ENCODE data around the gene NF1. TPM values are rescaled to one million over a fixed set of nuclear protein-coding genes. Genes with fewer than 3 reads are reported as not detected.

The NF1 gene
- total and polyA plus RNA-seq, 2 donors (not counting 1 experiment from before 2014, with no cell fraction given): 10.8 to 27.7 TPM

- Histone ChIP-seq H3K4me1 (ENCODE audit: control insufficient read depth in 2 of 2, insufficient read depth in 2 of 2, low read length in 2 of 2) (peaks cover 16 to 17% of the 10 kb centered on the region in 2 donors), H3K27me3 (replicated peaks in 1 of 4; ENCODE audit: control extremely low read depth in 1 of 4, control insufficient read depth in 3 of 4, insufficient read depth in 4 of 4, low read length in 3 of 4) (peaks cover 0 to 49% (median 20%) of the 10 kb centered on the region in 4 experiments), H3K27ac (ENCODE audit: low read length in 2 of 2) (no peak overlapping the region), H3K4me3 (ENCODE audit: control extremely low read depth in 1 of 5, extremely low read depth in 1 of 5, insufficient read depth in 1 of 5, low read depth in 2 of 5, low read length in 4 of 5) (no peak overlapping the region), H4K20me1 (ENCODE audit: control insufficient read depth, insufficient read depth, low read length, poor library complexity, severe bottlenecking) (no peaks in the 10 kb centered on the region), H3K4me2 (replicated peaks; ENCODE audit: low read depth, low read length, poor library complexity, severe bottlenecking) (no peak overlapping the region), H3K36me3 (replicated peaks in 1 of 2; ENCODE audit: control extremely low read depth in 1 of 2, control insufficient read depth in 1 of 2, extremely low read depth in 1 of 2, insufficient read depth in 2 of 2, low read length in 1 of 2) (no peaks in the 10 kb centered on the region), H3K9ac (ENCODE audit: low read length) (no peak overlapping the region), H2AFZ (ENCODE audit: insufficient read depth, low read depth, low read length, poor library complexity, severe bottlenecking) (no peak overlapping the region), H3K9me3 (ENCODE audit: control extremely low read depth in 1 of 3, control insufficient read depth in 2 of 3, insufficient read depth in 1 of 3, low read length in 2 of 3) (peaks cover 0 to 18% (median 0%) of the 10 kb centered on the region in 3 donors), H3K79me2 (ENCODE audit: control insufficient read depth, insufficient read depth, low read length) (no peaks in the 10 kb centered on the region)
- peak overlapping the region; percentile 77 for H3K4me3 Mint-ChIP-seq
- intact Hi-C loops (cut with micrococcal nuclease): loop anchor here (1.0 kb wide), 1 partner anchor 135 kb away; no protein-coding TSS in a partner anchor
- peaks cover 47% of the 10 kb centered on the region for H3K27me3 Mint-ChIP-seq
- DNase-seq (no peak), ATAC-seq (ENCODE audit: low read depth) (no peak)
- 76% methylated on average over 22 of the region's 22 CpGs for WGBS (ENCODE audit: insufficient coverage)
- TF ChIP-seq EZH2 (IDR thresholded peaks at IDR 0.05; ENCODE audit: borderline replicate concordance, insufficient read depth, low read depth, low read length, poor library complexity, severe bottlenecking) (no peak), CTCF (IDR thresholded peaks at IDR 0.05) (peak; percentile 36)
- H3K4me1 Mint-ChIP-seq: peaks cover 15% of the 10 kb centered on the region
- ChIA-PET CTCF (interaction anchor here (0.7 to 4.9 kb wide), 24 partner anchors 12 to 511 kb away, joined by 3 to 60 read pairs (median 4); no protein-coding TSS in a partner anchor), POLR2A (no interaction called here)
- H3K9me3 Mint-ChIP-seq (ENCODE audit: insufficient read depth): no peaks in the 10 kb centered on the region
- H3K27ac Mint-ChIP-seq: no peak overlapping the region
These were observed 295.0 kb downstream of the NF1 start for GRCh38 chr17:31389657-31390381.

DNA sequence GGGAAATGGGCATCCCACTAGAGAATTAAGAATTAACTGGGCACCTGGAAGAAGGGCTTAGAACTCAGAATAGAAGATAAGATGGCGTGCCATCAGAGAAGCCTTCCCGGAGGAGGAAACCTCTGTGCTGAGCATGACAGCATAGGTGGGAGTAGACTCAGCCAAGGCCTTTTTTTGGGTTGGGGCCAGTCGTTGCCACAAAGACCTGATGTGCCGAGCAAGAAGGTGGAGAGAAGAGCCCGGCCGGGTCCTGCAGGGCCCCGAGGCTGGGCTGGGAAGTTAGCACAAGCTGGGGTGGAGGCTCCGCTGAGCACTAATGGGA, 295.6 kb downstream of the NF1 start:
- ChIA-PET CTCF (interaction anchor here (1.0 to 4.9 kb wide), 7 partner anchors 17 to 510 kb away, joined by 4 to 60 read pairs (median 5); no protein-coding TSS in a partner anchor), POLR2A (no interaction called here)
- WGBS (ENCODE audit: insufficient coverage): 90% methylated on average over 8 of the region's 8 CpGs
- H3K27me3 ChIP-seq (replicated peaks in 1 of 4; ENCODE audit: control extremely low read depth in 1 of 4, control insufficient read depth in 3 of 4, insufficient read depth in 4 of 4, low read length in 3 of 4): peaks cover 0 to 49% (median 21%) of the 10 kb centered on the region in 4 experiments
- H3K36me3 ChIP-seq (replicated peaks in 1 of 2; ENCODE audit: control extremely low read depth in 1 of 2, control insufficient read depth in 1 of 2, extremely low read depth in 1 of 2, insufficient read depth in 2 of 2, low read length in 1 of 2): no peaks in the 10 kb centered on the region
- no peak overlapping the region for H3K4me3 ChIP-seq (ENCODE audit: control extremely low read depth in 1 of 5, extremely low read depth in 1 of 5, insufficient read depth in 1 of 5, low read depth in 2 of 5, low read length in 4 of 5)
- no peak overlapping the region for H3K27ac Mint-ChIP-seq
- peaks cover 0 to 18% (median 0%) of the 10 kb centered on the region in 3 donors for H3K9me3 ChIP-seq (ENCODE audit: control extremely low read depth in 1 of 3, control insufficient read depth in 2 of 3, insufficient read depth in 1 of 3, low read length in 2 of 3)
- peak overlapping the region; percentile 77 for H3K4me3 Mint-ChIP-seq
- no peaks in the 10 kb centered on the region for H3K79me2 ChIP-seq (ENCODE audit: control insufficient read depth, insufficient read depth, low read length)
- no peaks in the 10 kb centered on the region for H3K9me3 Mint-ChIP-seq (ENCODE audit: insufficient read depth)
- H3K27ac ChIP-seq (ENCODE audit: low read length in 2 of 2): no peak overlapping the region
- ATAC-seq (ENCODE audit: low read depth): no peak
- intact Hi-C loops (cut with micrococcal nuclease): no loop called here
- no peak for DNase-seq
- no peak overlapping the region for H2AFZ ChIP-seq (ENCODE audit: insufficient read depth, low read depth, low read length, poor library complexity, severe bottlenecking)
- peaks cover 16 to 17% of the 10 kb centered on the region in 2 donors for H3K4me1 ChIP-seq (ENCODE audit: control insufficient read depth in 2 of 2, insufficient read depth in 2 of 2, low read length in 2 of 2)
- H3K4me2 ChIP-seq (replicated peaks; ENCODE audit: low read depth, low read length, poor library complexity, severe bottlenecking): peak overlapping the region; percentile 79
- no peaks in the 10 kb centered on the region for H4K20me1 ChIP-seq (ENCODE audit: control insufficient read depth, insufficient read depth, low read length, poor library complexity, severe bottlenecking)
- H3K27me3 Mint-ChIP-seq: peaks cover 52% of the 10 kb centered on the region
- no peak overlapping the region for H3K9ac ChIP-seq (ENCODE audit: low read length)
- TF ChIP-seq EZH2 (IDR thresholded peaks at IDR 0.05; ENCODE audit: borderline replicate concordance, insufficient read depth, low read depth, low read length, poor library complexity, severe bottlenecking) (no peak), CTCF (IDR thresholded peaks at IDR 0.05) (no peak)
- H3K4me1 Mint-ChIP-seq: peaks cover 15% of the 10 kb centered on the region
